ENCODE results near the gene P3H1.

DNA sequence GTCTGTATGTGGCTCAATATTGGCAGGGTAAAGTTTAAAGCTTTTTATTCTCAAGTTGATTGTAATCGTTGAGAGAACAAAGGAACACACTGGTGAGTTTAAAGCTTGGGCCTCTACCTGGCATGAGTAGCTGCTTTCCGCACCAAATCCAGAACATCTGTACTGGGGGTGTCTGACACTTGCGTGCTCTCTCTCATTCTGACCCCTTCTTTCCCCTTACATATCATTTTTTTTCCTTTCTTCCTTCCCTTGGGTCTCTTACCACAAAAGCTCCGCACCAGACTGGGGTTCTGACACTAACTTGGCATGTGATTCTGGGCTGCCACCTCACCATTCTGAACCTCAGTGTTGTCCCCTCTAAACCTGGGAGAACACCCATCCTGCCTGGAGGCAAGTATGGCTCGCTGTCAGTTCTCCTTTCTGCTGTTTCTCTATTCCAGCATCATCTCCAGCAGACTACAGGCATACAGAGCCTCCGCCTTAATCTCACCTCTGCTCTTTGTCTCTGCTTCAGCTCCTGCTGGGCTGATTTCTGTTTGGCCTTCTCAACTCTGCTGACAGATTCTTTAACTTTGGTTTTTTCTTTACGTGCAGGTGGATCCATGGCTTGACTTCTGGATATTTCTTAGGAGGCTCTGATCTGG is 49.2 kb upstream of the P3H1 start:
- TF ChIP-seq, protein P1, sequence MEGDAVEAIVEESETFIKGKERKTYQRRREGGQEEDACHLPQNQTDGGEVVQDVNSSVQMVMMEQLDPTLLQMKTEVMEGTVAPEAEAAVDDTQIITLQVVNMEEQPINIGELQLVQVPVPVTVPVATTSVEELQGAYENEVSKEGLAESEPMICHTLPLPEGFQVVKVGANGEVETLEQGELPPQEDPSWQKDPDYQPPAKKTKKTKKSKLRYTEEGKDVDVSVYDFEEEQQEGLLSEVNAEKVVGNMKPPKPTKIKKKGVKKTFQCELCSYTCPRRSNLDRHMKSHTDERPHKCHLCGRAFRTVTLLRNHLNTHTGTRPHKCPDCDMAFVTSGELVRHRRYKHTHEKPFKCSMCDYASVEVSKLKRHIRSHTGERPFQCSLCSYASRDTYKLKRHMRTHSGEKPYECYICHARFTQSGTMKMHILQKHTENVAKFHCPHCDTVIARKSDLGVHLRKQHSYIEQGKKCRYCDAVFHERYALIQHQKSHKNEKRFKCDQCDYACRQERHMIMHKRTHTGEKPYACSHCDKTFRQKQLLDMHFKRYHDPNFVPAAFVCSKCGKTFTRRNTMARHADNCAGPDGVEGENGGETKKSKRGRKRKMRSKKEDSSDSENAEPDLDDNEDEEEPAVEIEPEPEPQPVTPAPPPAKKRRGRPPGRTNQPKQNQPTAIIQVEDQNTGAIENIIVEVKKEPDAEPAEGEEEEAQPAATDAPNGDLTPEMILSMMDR (IDR thresholded peaks at IDR 0.05), result no peak
- TF ChIP-seq POLR2A (IDR thresholded peaks at IDR 0.05), result no peak
